Tibial artery (tissue), 4 donors: ENCODE results near the gene PHLDB1.

ENCODE experiments used
- DNase-seq, 2 donors: peaks; one replicate each; pipeline ENCODE4 v3.0.0-alpha.2; 2019
- H3K27ac ChIP-seq, 2 donors: fragments of 200-600 bp; sonication (generic) in 1 of 2; 1 replicate in 1 of 2; 2 replicates in 1 of 2; pipeline ENCODE4 v1.5.1; 2018 to 2019; ENCODE audit warnings: mild to moderate bottlenecking in 1 of 2
- H3K27me3 ChIP-seq, 2 donors: fragments of 200-600 bp; sonication (generic) in 1 of 2; one replicate each; pipeline versions ENCODE4 v1.5.1 to v1.6.0; 2016 to 2019
- H3K36me3 ChIP-seq, 3 donors: fragments of 200-600 bp; sonication (generic) in 2 of 3; one replicate each; pipeline ENCODE4 v1.5.1; 2016 to 2019; ENCODE audit warnings: mild to moderate bottlenecking in 2 of 3
- H3K4me1 ChIP-seq, 4 donors: fragments of 200-600 bp; sonication (generic) in 2 of 4; 1 replicate in 3 of 4; 2 replicates in 1 of 4; pipeline ENCODE4 v1.5.1; 2016 to 2019
- H3K4me3 ChIP-seq, 2 donors: fragments of 200-600 bp; sonication (generic) in 1 of 2; 1 replicate in 1 of 2; 2 replicates in 1 of 2; pipeline ENCODE4 v1.5.1; 2018 to 2019; ENCODE audit warnings: mild to moderate bottlenecking in 2 of 2
- H3K9me3 ChIP-seq, 3 donors: fragments of 200-600 bp; sonication (generic) in 1 of 3; one replicate each; pipeline ENCODE4 v1.5.1; 2016 to 2019
- intact Hi-C: fragments of 100-400 bp; cut with DNase I; formaldehyde crosslinking; loops from one replicate; pipeline ENCODE4 v1.15.0; 2023; ENCODE audit warnings: low total_unique reads
- TF ChIP-seq, protein P1 (sequence below), 2 experiments: fragments of 200-600 bp in 1 of 2; fragments of 450-650 bp in 1 of 2; IDR thresholded peaks; one replicate each; pipeline ENCODE4 v1.5.1; 2017 to 2019; ENCODE audit warnings: antibody characterized with exemption in 2 of 2, mild to moderate bottlenecking in 1 of 2, moderate library complexity in 1 of 2

Gene PHLDB1

GRCh38 chr11:118706546-118706825 lies 99.1 kb downstream of the PHLDB1 start:
- Histone ChIP-seq H3K4me1 (no peaks in the 10 kb centered on the region), H3K4me3 (no peak overlapping the region), H3K27ac (no peak overlapping the region), H3K9me3 (no peaks in the 10 kb centered on the region), H3K27me3 (no peaks in the 10 kb centered on the region), H3K36me3 (no peaks in the 10 kb centered on the region)
- intact Hi-C loops, result no loop called here
- TF ChIP-seq, protein P1, sequence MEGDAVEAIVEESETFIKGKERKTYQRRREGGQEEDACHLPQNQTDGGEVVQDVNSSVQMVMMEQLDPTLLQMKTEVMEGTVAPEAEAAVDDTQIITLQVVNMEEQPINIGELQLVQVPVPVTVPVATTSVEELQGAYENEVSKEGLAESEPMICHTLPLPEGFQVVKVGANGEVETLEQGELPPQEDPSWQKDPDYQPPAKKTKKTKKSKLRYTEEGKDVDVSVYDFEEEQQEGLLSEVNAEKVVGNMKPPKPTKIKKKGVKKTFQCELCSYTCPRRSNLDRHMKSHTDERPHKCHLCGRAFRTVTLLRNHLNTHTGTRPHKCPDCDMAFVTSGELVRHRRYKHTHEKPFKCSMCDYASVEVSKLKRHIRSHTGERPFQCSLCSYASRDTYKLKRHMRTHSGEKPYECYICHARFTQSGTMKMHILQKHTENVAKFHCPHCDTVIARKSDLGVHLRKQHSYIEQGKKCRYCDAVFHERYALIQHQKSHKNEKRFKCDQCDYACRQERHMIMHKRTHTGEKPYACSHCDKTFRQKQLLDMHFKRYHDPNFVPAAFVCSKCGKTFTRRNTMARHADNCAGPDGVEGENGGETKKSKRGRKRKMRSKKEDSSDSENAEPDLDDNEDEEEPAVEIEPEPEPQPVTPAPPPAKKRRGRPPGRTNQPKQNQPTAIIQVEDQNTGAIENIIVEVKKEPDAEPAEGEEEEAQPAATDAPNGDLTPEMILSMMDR (IDR thresholded peaks at IDR 0.05), result no peak
- no peak for DNase-seq
